CD4-positive, alpha-beta T cell treated with Interleukin-6 for 4 hours (primary cell): ENCODE results near the gene GPATCH2.
A peak's percentile ranks its signal among the peaks of the same experiment; 100 is the strongest.
"Not testable (repeated sequence)": the region's sequence is repeated elsewhere in the genome, so short reads cannot be mapped to it uniquely, and the experiment has no call there.

Experiments
- DNase-seq: peaks from one replicate; pipeline ENCODE4 v3.0.0-alpha.2; 2020; ENCODE audit warnings: mixed read lengths

GPATCH2 gene

GRCh38 chr1:217524787-217525520 lies 105.9 kb downstream of the GPATCH2 start:
- DNase-seq: no peak

GRCh38 chr1:217523921-217524320 lies 107.0 kb downstream of the GPATCH2 start:
- not testable (repeated sequence) for DNase-seq

GRCh38 chr1:217522277-217522676 lies 108.6 kb downstream of the GPATCH2 start:
- no peak for DNase-seq

- DNase-seq: no peak
Observed at GRCh38 chr1:217521317-217521716, 109.6 kb downstream of the GPATCH2 start.

GRCh38 chr1:217506878-217507277 lies 124.0 kb downstream of the GPATCH2 start:
- DNase-seq: no peak

- no peak for DNase-seq
Observed at GRCh38 chr1:217498209-217498608, 132.7 kb downstream of the GPATCH2 start.

- no peak for DNase-seq
Observed at GRCh38 chr1:217495249-217495648, 135.6 kb downstream of the GPATCH2 start.

GRCh38 chr1:217494767-217495166 lies 136.1 kb downstream of the GPATCH2 start:
- no peak for DNase-seq

GRCh38 chr1:217493290-217493689 lies 137.6 kb downstream of the GPATCH2 start:
- DNase-seq: no peak

GRCh38 chr1:217484871-217485270 lies 146.0 kb downstream of the GPATCH2 start:
- DNase-seq: no peak

- DNase-seq: peak; percentile 16
Observed at GRCh38 chr1:217482356-217483102, 148.4 kb downstream of the GPATCH2 start.

GRCh38 chr1:217478450-217478849 lies 152.4 kb downstream of the GPATCH2 start:
- DNase-seq: no peak

GRCh38 chr1:217472915-217473314 lies 158.0 kb downstream of the GPATCH2 start:
- no peak for DNase-seq

- no peak for DNase-seq
Observed at GRCh38 chr1:217471403-217471802, 159.5 kb downstream of the GPATCH2 start.

GRCh38 chr1:217469983-217470382 lies 160.9 kb downstream of the GPATCH2 start:
- no peak for DNase-seq

- DNase-seq: no peak
Observed at GRCh38 chr1:217465102-217465501, 165.8 kb downstream of the GPATCH2 start.

- no peak for DNase-seq
Observed at GRCh38 chr1:217462666-217463065, 168.2 kb downstream of the GPATCH2 start.

- DNase-seq: no peak
Observed at GRCh38 chr1:217462159-217462558, 168.7 kb downstream of the GPATCH2 start.

GRCh38 chr1:217457016-217457415 lies 173.9 kb downstream of the GPATCH2 start:
- no peak for DNase-seq

GRCh38 chr1:217456261-217456660 lies 174.6 kb downstream of the GPATCH2 start:
- no peak for DNase-seq

- DNase-seq: no peak
Observed at GRCh38 chr1:217453816-217454215, 177.1 kb downstream of the GPATCH2 start.

- DNase-seq: no peak
Observed at GRCh38 chr1:217449370-217449769, 181.5 kb downstream of the GPATCH2 start.

- no peak for DNase-seq
Observed at GRCh38 chr1:217443845-217444244, 187.0 kb downstream of the GPATCH2 start.

GRCh38 chr1:217437376-217437775 lies 193.5 kb downstream of the GPATCH2 start:
- no peak for DNase-seq
